ENCODE data around the gene HPSE2. TPM values are rescaled to one million over a fixed set of nuclear protein-coding genes. Genes with fewer than 3 reads are reported as not detected.

Gene HPSE2
- total RNA-seq, 2 donors from 2014 or later = 1.0 to 1.8 TPM

DNA sequence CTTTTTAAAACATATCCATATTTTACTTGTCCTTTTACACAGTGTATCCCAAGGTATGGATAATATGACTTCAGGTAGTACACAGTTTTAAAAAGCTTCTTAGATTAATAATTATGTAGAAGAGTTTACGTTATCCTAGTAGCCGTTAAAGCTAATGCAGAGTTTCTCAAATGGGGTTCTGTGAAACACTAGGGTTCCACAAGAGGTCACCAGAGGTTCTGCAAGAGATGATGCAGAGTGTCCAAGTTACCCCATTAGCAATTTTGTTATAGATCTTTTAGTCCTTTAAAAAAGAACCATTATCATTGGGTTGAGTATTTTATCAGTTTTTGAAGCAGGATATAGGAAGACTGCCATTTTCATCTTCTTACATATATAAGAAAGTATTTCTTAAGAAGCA is 490.0 kb downstream of the HPSE2 start:
- Histone ChIP-seq H3K9me3 (no peaks in the 10 kb centered on the region), H3K36me3 (no peaks in the 10 kb centered on the region), H3K27ac (no peak overlapping the region), H3K27me3 (no peaks in the 10 kb centered on the region), H3K4me1 (no peaks in the 10 kb centered on the region), H3K4me3 (no peak overlapping the region), H3K9ac (ENCODE audit: low read depth in 2 of 2, low read length in 2 of 2) (no peak overlapping the region)
- DNase-seq = no peak
- TF ChIP-seq, protein P1, sequence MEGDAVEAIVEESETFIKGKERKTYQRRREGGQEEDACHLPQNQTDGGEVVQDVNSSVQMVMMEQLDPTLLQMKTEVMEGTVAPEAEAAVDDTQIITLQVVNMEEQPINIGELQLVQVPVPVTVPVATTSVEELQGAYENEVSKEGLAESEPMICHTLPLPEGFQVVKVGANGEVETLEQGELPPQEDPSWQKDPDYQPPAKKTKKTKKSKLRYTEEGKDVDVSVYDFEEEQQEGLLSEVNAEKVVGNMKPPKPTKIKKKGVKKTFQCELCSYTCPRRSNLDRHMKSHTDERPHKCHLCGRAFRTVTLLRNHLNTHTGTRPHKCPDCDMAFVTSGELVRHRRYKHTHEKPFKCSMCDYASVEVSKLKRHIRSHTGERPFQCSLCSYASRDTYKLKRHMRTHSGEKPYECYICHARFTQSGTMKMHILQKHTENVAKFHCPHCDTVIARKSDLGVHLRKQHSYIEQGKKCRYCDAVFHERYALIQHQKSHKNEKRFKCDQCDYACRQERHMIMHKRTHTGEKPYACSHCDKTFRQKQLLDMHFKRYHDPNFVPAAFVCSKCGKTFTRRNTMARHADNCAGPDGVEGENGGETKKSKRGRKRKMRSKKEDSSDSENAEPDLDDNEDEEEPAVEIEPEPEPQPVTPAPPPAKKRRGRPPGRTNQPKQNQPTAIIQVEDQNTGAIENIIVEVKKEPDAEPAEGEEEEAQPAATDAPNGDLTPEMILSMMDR (IDR thresholded peaks at IDR 0.05) = no peak
- intact Hi-C loops (cut with DNase I) = no loop called here

DNA sequence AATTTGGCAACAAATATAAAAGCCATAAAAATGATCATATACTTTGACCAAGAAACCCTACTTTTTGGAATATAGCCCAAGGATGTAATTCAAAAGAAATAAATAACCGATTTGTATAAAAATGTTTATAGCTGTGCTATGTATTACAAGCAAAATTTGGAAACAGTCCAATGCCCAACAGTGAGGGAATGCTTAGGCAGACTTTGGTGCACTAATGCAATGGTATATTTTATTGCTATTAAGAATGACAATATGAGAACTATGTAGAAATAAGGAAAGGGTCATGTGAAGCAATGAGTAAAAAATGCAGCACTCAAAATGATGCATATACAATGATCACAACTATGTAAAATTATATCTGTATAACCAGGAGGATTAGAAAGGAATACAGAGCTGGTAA is 515.1 kb downstream of the HPSE2 start:
- no peak for DNase-seq
- Histone ChIP-seq H3K27ac (no peak overlapping the region), H3K4me3 (no peak overlapping the region), H3K36me3 (no peaks in the 10 kb centered on the region), H3K9me3 (no peaks in the 10 kb centered on the region), H3K9ac (ENCODE audit: low read depth in 2 of 2, low read length in 2 of 2) (no peak overlapping the region), H3K4me1 (no peaks in the 10 kb centered on the region), H3K27me3 (no peaks in the 10 kb centered on the region)
- intact Hi-C loops (cut with DNase I) = no loop called here
- TF ChIP-seq, protein P1 (IDR thresholded peaks at IDR 0.05) = no peak

DNA sequence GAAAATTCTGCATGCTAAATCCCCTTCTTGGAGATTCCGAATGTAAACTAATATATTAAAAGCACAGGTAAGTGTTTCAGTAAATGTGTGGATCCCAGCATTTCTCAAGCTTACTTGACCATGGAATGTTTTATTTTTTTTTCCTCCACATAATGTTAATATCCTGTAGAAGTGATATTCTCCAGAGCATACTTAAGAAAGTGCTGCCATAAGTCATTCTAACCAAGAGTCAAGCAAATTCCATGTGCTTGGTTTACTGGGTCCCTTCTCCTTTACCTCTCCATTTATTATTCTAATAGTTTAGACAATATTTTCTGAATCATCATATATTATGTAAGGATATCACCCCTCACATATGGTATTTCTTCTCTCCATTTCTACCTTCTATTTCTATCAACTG is 522.1 kb downstream of the HPSE2 start:
- H3K9me3 ChIP-seq = no peaks in the 10 kb centered on the region
- TF ChIP-seq, protein P1 (IDR thresholded peaks at IDR 0.05) = no peak
- intact Hi-C loops (cut with DNase I) = no loop called here
- H3K9ac ChIP-seq (ENCODE audit: low read depth in 2 of 2, low read length in 2 of 2) = no peak overlapping the region
- no peak overlapping the region for H3K4me3 ChIP-seq
- no peaks in the 10 kb centered on the region for H3K27me3 ChIP-seq
- H3K27ac ChIP-seq = no peak overlapping the region
- H3K36me3 ChIP-seq = no peaks in the 10 kb centered on the region
- no peak for DNase-seq
- H3K4me1 ChIP-seq = no peaks in the 10 kb centered on the region

DNA sequence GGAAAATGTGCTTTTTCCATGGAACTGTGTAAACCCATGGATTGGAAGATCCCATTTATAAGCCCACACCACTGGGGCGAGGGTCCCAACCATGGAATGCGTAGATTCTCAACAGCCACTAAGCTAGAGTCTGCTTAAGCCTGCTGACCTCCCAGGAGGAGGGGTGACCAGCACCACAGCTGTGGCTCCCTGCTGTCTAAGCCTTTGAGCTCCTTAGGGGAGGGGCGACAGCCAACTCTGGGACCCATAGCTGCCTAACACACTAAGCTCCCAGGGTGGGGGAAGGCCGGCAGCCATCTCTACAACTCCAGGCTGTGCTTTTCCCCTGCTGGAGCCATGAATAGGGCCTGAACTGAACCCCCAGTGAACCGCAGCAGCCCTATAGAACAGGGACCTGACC is 539.1 kb downstream of the HPSE2 start:
- Histone ChIP-seq H3K9ac (ENCODE audit: low read depth in 2 of 2, low read length in 2 of 2) (no peak overlapping the region), H3K27ac (no peak overlapping the region), H3K36me3 (no peaks in the 10 kb centered on the region), H3K9me3 (no peaks in the 10 kb centered on the region), H3K4me1 (no peaks in the 10 kb centered on the region), H3K27me3 (no peaks in the 10 kb centered on the region), H3K4me3 (no peak overlapping the region)
- DNase-seq = no peak
- intact Hi-C loops (cut with DNase I) = no loop called here
- TF ChIP-seq, protein P1 (IDR thresholded peaks at IDR 0.05) = no peak

DNA sequence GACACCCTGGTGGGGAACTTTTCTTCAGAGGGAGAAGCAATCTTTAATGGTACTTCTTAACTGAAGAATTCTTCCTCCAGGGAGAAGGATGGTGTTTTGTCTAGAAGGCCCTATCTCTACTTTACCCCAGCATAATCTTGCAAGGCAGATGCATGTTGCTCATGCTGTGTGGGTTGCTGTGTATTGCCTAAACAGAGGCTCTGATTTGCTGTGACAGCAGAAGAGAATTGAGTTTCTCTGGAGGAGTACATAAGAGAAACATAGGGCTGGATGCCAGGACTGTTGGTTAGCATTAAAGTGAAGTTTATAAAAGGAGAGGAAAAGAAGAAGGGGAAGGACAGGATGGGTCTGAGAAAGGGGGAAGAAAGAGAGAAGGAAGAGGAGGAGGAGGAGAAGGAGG is 540.8 kb downstream of the HPSE2 start:
- Histone ChIP-seq H3K9ac (ENCODE audit: low read depth in 2 of 2, low read length in 2 of 2) (no peak overlapping the region), H3K9me3 (no peaks in the 10 kb centered on the region), H3K27ac (no peak overlapping the region), H3K36me3 (no peaks in the 10 kb centered on the region), H3K4me1 (no peaks in the 10 kb centered on the region), H3K27me3 (no peaks in the 10 kb centered on the region), H3K4me3 (no peak overlapping the region)
- TF ChIP-seq, protein P1 (IDR thresholded peaks at IDR 0.05) = no peak
- intact Hi-C loops (cut with DNase I) = no loop called here
- no peak for DNase-seq

DNA sequence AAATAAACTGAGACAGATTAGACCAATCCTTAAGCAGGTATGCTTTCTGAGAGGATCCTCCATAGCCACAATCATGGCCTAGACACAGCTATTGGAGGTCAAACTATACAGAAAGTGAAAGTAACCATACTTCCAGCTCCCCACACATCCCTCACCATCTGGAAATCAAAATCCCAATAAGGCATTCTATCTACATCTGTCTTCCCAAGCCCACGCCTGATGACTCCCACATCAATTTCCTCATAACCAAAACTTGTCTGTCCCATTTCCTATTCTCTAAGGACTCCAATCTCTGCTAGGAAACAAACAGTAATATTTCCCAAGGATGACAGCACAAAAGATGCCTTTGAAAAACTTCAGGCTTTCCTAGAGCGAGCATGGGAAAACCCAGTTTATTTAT is 541.6 kb downstream of the HPSE2 start:
- H3K27me3 ChIP-seq = no peaks in the 10 kb centered on the region
- no peaks in the 10 kb centered on the region for H3K9me3 ChIP-seq
- H3K4me3 ChIP-seq = no peak overlapping the region
- H3K4me1 ChIP-seq = no peaks in the 10 kb centered on the region
- DNase-seq = no peak
- TF ChIP-seq, protein P1 (IDR thresholded peaks at IDR 0.05) = no peak
- no peaks in the 10 kb centered on the region for H3K36me3 ChIP-seq
- H3K27ac ChIP-seq = no peak overlapping the region
- intact Hi-C loops (cut with DNase I) = no loop called here
- H3K9ac ChIP-seq (ENCODE audit: low read depth in 2 of 2, low read length in 2 of 2) = no peak overlapping the region

Measured in colonic mucosa (tissue), 4 donors.